BE2C (cell line): ENCODE data around the gene SNRNP27.

Experiments
- DNase-seq: peaks from one replicate; pipeline ENCODE4 v3.0.0-alpha.2; 2020
- H3K27me3 ChIP-seq: fragments of 250-450 bp; sonication (Bioruptor Pico); 2 replicates; pipeline ENCODE4 v1.5.1; 2020; ENCODE audit warnings: mild to moderate bottlenecking
- H3K36me3 ChIP-seq: fragments of 250-450 bp; sonication (Bioruptor Pico); 2 replicates; pipeline ENCODE4 v1.5.1; 2020; ENCODE audit warnings: mild to moderate bottlenecking
- H3K4me1 ChIP-seq: fragments of 250-450 bp; sonication (Bioruptor Pico); 2 replicates; pipeline ENCODE4 v1.5.1; 2020
- H3K4me3 ChIP-seq: 2 replicates; pipeline ENCODE4 v1.5.1; 2011; ENCODE audit warnings: low read depth, low read length
- H3K9me3 ChIP-seq: fragments of 250-450 bp; sonication (Bioruptor Pico); 2 replicates; pipeline ENCODE4 v1.5.1; 2020
- CTCF ChIP-seq: IDR thresholded peaks from 2 replicates; pipeline ENCODE4 v1.5.1; 2012; ENCODE audit warnings: mild to moderate bottlenecking, low read depth, low read length

The SNRNP27 gene

GRCh38 chr2:69932596-69932922 lies 38.8 kb downstream of the SNRNP27 start:
- no peak for TF ChIP-seq CTCF
- DNase-seq = no peak
- no peaks in the 10 kb centered on the region for H3K27me3 ChIP-seq
- no peak overlapping the region for H3K4me3 ChIP-seq
- H3K4me1 ChIP-seq = no peaks in the 10 kb centered on the region
- H3K36me3 ChIP-seq = no peaks in the 10 kb centered on the region
- no peaks in the 10 kb centered on the region for H3K9me3 ChIP-seq

DNA sequence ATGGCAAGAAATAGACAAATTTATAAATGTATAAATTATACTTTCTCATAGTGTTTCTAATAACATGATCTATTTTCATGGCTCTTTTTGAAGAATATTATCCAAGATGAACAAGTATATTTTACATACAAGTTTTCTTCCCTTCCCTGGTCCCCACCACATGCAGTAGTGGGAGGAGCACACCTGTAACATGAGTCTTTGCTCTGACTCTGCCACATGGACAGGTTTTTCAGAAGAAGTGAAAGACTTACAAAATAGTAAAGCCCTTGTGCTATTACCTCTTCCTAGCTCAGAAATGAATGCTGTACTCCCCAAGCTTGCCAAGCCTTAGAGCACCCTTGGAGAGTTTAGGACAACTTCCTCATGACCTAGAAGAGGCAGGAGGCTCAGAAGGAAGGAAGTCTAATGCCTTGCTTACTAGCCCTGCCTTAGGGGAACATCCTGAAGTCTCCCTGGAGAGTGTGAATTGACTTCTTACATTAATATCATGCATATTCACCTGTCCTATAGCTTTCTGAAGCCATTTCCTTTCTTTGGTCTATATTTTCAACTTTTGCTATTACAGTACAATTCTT lies 39.6 kb downstream of the SNRNP27 start:
- DNase-seq = no peak
- no peak for TF ChIP-seq CTCF
- Histone ChIP-seq H3K4me1 (no peaks in the 10 kb centered on the region), H3K4me3 (no peak overlapping the region), H3K9me3 (no peaks in the 10 kb centered on the region), H3K27me3 (no peaks in the 10 kb centered on the region), H3K36me3 (no peaks in the 10 kb centered on the region)

- no peak for DNase-seq
- no peaks in the 10 kb centered on the region for H3K9me3 ChIP-seq
- H3K4me1 ChIP-seq = no peaks in the 10 kb centered on the region
- H3K27me3 ChIP-seq = no peaks in the 10 kb centered on the region
- TF ChIP-seq CTCF = no peak
- no peak overlapping the region for H3K4me3 ChIP-seq
- no peaks in the 10 kb centered on the region for H3K36me3 ChIP-seq
Measured at GRCh38 chr2:69933839-69934613, 40.3 kb downstream of the SNRNP27 start.

DNA sequence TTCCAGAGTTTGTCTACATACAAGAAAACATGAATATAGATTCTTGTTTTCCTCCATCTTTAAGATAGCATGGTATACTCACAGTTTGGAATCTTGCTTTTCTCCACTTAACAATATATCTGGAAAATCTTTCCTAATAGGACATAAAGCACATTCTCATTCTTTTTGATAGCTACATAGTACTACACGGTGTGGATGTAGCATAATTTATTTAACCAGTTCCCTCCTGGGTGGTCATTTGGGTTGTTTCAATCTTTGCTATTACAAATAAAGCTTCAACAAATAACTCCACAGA lies 40.8 kb downstream of the SNRNP27 start:
- Histone ChIP-seq H3K4me1 (no peaks in the 10 kb centered on the region), H3K36me3 (no peaks in the 10 kb centered on the region), H3K27me3 (no peaks in the 10 kb centered on the region), H3K4me3 (no peak overlapping the region), H3K9me3 (no peaks in the 10 kb centered on the region)
- no peak for DNase-seq
- no peak for TF ChIP-seq CTCF

DNA sequence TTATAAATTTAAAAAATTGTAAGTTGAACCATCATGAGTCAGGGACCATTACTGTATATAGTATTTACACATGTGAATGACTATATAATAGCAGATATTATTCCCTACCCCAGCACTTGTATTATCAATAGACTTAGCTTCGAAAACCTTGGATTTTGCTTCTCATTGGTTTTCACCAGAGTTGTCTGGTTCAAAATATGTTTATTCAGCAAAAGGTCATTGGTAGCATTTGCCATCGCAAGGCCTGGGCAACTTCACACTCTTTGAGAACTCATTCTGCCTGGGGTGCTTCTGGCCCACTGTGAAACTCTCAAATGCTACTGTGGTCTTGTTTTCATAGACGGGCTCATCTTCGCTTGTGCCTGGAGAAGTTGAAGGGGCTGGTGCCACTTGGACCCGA lies 41.3 kb downstream of the SNRNP27 start:
- TF ChIP-seq CTCF = no peak
- Histone ChIP-seq H3K36me3 (no peaks in the 10 kb centered on the region), H3K27me3 (no peaks in the 10 kb centered on the region), H3K9me3 (no peaks in the 10 kb centered on the region), H3K4me1 (no peaks in the 10 kb centered on the region), H3K4me3 (no peak overlapping the region)
- no peak for DNase-seq

GRCh38 chr2:69936906-69937305 lies 43.1 kb downstream of the SNRNP27 start:
- Histone ChIP-seq H3K36me3 (no peaks in the 10 kb centered on the region), H3K9me3 (no peaks in the 10 kb centered on the region), H3K4me3 (no peak overlapping the region), H3K4me1 (no peaks in the 10 kb centered on the region), H3K27me3 (no peaks in the 10 kb centered on the region)
- no peak for TF ChIP-seq CTCF
- no peak for DNase-seq
